ENCODE data around the gene SLC6A7.

Gene SLC6A7

DNA sequence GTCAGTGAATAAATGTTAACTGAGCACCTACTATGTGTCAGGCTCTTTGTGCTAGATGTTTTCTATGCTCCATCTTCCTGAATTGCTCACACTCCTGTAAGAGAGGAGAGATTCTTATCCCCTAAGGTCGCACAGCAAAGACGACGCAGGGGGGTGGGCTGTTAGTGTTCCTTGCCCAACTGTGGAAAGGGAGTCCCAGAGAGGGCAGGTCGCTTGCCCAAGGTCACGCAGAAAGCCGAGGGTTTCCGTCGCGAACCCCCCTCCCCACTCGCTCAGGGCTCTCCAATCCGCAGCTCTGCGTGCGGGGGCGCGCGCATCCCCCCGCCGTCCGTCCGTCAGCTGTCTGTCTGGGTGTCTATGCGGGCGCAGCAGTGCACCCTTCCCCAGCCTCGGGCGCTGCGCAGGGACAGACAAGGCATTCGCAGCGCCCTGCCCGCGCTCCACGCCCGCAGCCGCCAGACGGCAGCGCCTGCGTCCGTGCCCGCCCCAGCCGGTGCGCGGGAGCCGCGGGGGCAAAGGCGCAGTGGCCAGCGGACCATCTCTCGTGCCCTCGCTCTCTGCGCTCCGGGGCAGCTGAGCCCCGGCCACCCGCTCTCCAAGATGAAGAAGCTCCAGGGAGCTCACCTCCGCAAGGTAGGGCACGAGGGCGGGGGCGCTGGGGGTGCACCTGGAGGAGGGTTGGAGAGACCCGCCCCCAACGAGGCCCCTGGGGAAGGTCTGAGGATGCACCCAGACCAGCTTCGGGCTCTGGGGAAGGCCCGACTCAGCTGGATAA lies at the start of gene SLC6A7:
Gene SLC6A7 (plus strand): TSS at position 335 of the 775 bp plus-strand sequence. CDS start 266 bp downstream, at position 601.
- no peak for DNase-seq

GRCh38 chr5:150140830-150141229 lies 49.0 kb upstream of the SLC6A7 start:
- DNase-seq: no peak

- no peak for DNase-seq
Measured at GRCh38 chr5:150141544-150142184, 48.2 kb upstream of the SLC6A7 start.

DNA sequence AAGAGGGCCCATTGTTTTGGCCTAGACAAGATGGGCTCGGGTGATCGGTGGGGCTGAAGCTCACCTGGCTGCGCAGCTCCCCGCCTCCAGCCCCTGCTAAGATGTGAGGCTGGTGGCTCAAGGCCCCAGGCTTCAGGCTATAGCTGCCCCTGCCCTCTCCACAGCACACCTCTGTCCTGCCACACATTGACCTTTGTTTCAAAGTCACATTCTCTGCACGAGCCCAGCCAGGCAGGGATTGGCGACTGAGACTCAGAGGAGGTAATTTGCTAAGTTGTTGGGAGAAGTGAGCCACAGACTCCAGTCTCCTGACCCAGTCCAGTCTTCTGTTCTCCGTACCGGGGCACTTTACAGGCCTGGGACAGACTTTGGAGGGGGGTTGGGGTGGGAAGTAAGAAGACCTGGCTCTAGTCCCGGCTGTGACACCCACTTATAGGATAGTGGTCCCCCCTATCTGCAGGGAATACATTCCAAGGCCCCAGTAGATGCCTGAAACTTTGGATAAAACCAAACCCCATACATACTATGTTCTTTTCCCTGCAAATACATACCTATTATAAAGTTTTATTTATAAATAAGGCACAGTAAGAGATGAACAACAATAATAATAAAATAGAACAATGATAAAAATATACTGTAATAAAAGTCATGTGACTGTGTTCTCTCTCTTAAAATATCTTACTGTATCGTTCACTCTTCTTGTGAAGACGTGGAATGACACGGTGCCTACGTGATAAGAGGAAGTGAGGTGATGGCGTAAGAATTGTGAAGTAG lies 47.5 kb upstream of the SLC6A7 start:
- no peak for DNase-seq

DNA sequence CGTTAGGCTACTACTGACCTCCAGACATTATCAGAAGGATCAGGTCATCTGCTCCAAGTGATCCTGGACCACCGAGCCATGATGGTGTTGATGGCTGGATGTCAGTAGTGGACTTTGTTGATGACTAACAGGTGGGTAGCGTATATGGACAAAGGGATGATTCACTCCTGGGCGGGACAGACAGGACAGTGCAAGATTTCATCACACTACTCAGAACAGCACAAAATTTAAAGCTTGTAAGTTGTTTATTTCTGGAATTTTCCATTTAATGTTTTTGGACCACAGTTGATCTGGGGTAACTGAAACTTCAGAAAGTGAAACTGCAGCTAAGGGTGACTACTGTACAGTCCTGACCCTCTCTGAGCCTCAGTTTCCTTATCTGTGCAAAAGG lies 46.9 kb upstream of the SLC6A7 start:
- no peak for DNase-seq

GRCh38 chr5:150143350-150144245 lies 46.3 kb upstream of the SLC6A7 start:
- DNase-seq: no peak

DNA sequence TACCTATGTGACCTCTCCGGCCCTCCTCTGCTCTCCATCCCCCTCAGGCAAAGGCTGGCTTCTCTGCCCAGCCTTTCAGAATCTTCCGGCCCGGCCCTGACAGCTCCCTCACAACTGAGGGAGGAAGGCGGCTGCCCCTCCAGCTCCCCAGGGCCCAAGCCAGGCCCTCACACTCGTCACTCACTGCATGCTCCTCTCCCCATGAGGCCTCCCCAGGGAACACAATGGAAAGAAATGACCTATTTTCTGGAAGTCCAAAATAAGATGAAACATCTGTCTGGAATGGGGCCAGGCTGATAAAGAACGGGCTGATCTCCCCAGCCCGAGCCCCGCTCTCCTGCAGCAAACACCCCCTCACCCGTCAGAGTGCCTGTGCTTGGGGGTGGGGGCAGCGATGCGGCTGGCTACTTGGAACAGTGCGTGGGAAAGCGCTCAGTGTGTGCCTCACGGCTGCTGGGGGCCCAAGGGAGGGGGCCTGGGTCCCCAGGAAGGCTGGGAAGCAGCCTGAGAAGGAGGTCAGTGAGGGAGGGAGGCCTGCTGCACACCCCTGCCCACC lies 45.5 kb upstream of the SLC6A7 start:
- no peak for DNase-seq

GRCh38 chr5:150144879-150145278 lies 45.0 kb upstream of the SLC6A7 start:
- no peak for DNase-seq

GRCh38 chr5:150146235-150146634 lies 43.6 kb upstream of the SLC6A7 start:
- DNase-seq: no peak

- no peak for DNase-seq
Measured at GRCh38 chr5:150146862-150147601, 42.8 kb upstream of the SLC6A7 start.

GRCh38 chr5:150147670-150148069 lies 42.2 kb upstream of the SLC6A7 start:
- DNase-seq: no peak

GRCh38 chr5:150148117-150148927 lies 41.5 kb upstream of the SLC6A7 start:
- DNase-seq: no peak

GRCh38 chr5:150149618-150150017 lies 40.2 kb upstream of the SLC6A7 start:
- DNase-seq: no peak

DNA sequence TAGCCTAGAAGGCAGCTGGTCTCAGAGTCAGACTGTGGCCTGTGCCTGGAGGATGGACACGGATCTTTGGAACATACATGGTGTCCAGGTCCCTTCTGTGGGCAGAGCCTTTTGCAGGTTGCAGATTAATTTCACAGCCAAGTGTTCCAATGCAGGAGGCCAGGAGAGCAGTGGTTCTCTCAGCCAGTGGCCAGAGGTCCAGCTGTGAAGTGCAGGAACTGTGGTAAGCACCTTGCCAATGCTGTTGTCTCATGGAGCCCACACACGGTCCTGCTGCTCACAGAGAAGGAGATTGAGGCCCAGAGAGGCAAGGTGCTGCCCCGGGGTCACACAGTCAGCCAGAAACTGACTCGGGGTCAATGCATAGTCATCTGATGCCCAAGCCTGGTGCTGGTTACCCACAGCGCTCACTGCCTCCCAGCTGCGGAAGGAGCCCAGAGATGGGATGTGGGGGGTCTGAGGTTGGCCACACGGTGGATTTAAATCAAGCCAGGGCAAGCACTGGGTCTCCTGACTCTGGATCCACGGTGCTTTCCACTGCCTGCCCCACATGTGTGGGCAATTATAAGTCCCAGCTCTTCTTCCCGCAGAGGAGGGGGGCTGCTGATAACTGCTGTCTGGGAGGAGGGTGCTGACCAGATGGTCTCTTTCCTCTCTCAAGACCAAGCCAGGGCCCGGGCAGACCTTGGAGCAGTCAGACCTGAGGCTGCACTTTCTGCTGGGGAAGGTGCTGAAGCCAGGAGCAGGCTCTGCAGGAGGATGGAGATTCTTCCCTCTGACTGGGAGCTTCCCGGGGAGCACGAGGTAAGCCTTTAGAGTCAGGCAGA lies 37.0 kb upstream of the SLC6A7 start:
- DNase-seq: no peak

DNA sequence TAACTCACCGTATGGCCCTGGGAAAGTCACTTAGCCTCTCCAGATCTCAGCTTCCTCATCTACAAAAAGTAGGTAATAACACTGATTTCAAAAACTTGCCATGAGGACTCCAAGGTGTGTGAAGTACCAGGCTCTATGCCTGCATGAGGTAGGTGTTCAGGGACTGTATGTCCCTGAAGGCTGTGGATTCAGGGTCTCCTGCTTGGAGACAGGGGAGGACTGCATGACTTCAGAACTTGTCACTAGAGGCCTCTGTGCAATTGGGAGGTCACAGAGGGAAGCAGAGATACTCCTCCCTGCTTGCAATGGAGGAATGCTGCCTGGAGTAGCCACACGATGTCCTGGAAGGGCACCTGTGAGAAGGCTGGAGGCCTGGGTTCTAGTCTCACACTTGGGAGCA lies 36.4 kb upstream of the SLC6A7 start:
- no peak for DNase-seq

DNA sequence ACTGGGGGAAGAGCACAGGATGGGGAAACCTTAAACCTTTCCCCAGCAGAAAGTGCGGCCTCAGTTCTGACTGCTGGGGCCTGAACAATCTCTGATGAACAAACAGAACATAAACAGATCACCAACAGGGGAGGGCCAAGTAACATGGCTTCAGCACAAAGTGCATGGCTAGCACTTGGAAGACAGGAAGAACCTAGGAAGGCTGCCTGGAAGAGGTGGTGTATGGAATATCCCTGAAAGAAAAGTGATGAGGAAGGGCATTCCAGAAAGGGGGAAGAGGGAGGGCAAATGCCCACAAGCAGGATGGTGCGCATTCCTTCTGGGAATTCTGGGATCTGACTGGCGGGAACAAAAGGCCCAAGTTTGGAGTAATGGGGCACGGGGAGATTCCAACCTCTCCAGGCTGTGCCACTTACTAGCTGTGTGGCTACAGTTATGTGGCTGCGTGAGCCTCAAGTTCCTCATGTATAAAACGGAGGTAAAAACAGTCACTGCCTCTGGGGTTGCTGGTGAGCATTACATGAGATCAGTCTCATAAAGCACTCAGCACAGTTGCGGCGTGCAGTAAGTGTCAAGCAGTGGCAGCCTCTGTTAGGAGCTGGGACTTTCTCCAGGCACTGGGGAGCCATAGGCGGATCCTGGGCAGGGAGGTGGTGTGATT lies 35.8 kb upstream of the SLC6A7 start:
- DNase-seq: no peak

DNA sequence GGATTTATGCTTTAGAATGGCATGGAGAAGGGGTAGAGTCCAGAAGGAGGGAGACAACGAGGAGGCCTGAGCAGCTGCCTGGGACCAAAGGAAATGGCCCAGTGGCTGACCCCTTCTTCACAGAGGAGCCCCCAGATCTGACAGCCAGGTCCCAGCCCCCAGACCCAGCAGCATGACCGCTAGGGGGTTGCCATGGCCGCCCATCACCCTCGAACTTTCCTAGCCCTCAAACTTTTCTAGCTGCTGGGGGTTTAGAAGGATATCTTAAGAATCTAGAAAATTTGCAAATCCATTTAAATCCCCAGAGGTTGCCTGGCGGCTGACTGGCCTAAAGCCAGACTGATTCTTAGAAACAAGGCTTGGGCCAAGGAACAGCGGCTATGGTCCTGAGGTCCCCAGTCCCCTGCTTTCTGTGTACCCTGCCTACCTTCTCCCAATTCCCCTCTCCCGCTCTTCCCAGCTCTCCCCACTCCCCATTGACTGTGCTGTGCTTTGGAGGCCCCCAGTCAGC lies 35.2 kb upstream of the SLC6A7 start:
- DNase-seq: no peak

DNA sequence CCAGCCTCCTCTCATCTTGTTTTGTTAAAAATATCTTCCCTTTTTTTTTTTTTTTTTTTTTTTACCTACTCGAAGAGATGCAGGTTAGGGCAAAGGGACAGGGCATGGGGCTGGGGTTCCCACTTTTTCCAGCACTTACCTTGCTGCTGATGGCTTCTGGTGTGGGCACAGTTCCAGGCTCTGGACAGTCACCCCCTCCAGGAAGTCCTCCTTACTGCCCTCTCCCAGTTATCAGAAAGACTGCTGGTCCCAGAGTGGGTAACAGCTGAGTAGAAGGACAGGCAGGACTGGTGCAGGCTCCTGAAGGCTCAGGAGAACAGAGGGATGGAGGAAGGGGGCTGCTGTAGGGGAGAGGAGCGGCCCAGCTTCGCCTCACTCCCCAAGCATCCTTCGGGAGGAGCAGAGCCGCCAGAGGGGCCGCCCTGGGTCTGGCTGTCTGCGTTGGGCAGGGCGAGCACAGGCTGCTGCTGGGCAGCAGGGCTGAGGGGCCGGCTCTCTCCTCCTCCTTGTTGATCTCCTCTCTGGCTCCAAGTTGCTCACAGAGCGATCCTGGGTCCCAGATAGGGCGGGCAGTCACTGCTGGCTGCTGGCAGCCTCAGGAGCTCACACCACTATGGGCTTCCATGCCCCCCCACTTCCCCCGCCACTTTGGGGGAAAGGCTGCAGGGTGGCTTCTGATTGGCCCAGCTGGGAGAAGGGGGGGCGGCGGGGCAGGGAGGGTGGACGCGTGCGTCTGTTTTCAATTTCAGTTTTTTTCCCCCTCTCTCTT lies 34.4 kb upstream of the SLC6A7 start, which contains the start of gene PDGFRB:
Gene PDGFRB (minus strand): TSS at position 588 of the 769 bp plus-strand sequence. CDS start 18,798 bp downstream, outside the sequence.
- DNase-seq: no peak
